NCI-H345 treated with DMSO at 0.1 percent for 48 hours (cell line): ENCODE measurements around the gene GNG7.
A peak's percentile ranks its signal among the peaks of the same experiment; 100 is the strongest.
"Not testable (repeated sequence)": the region's sequence is repeated elsewhere in the genome, so short reads cannot be mapped to it uniquely, and the experiment has no call there.

Source experiments
- DNase-seq: peaks from one replicate; lab custom pipeline; 2025; ENCODE audit not compliant: unreplicated experiment; lab: John Stamatoyannopoulos, UW

GNG7 gene

GRCh38 chr19:2556221-2557092 lies 146.0 kb downstream of the GNG7 start:
- DNase-seq, result no peak

GRCh38 chr19:2555422-2556220 lies 146.9 kb downstream of the GNG7 start:
- no peak for DNase-seq

GRCh38 chr19:2554856-2555255 lies 147.6 kb downstream of the GNG7 start:
- no peak for DNase-seq

GRCh38 chr19:2553510-2553909 lies 149.0 kb downstream of the GNG7 start:
- no peak for DNase-seq

- DNase-seq, result no peak
These were observed 149.6 kb downstream of the GNG7 start for GRCh38 chr19:2552859-2553258.

- no peak for DNase-seq
These were observed 150.7 kb downstream of the GNG7 start for GRCh38 chr19:2551864-2552185.

GRCh38 chr19:2551172-2551863 lies 151.2 kb downstream of the GNG7 start:
- DNase-seq, result no peak

- no peak for DNase-seq
These were observed 151.9 kb downstream of the GNG7 start for GRCh38 chr19:2550431-2551171.

- DNase-seq, result no peak
These were observed 152.7 kb downstream of the GNG7 start for GRCh38 chr19:2549701-2550191.

GRCh38 chr19:2548966-2549365 lies 153.5 kb downstream of the GNG7 start:
- DNase-seq, result no peak

GRCh38 chr19:2547721-2548120 lies 154.8 kb downstream of the GNG7 start:
- DNase-seq, result no peak

- DNase-seq, result no peak
These were observed 155.3 kb downstream of the GNG7 start for GRCh38 chr19:2547033-2547680.

- DNase-seq, result no peak
These were observed 156.1 kb downstream of the GNG7 start for GRCh38 chr19:2546128-2547032.

GRCh38 chr19:2545416-2546127 lies 156.9 kb downstream of the GNG7 start:
- DNase-seq, result not testable (repeated sequence)

- DNase-seq, result no peak
These were observed 157.7 kb downstream of the GNG7 start for GRCh38 chr19:2544576-2545415.

GRCh38 chr19:2543463-2544442 lies 158.7 kb downstream of the GNG7 start:
- DNase-seq, result peak; percentile 46

- not testable (repeated sequence) for DNase-seq
These were observed 159.4 kb downstream of the GNG7 start for GRCh38 chr19:2543072-2543462.
